CD14-positive monocyte (primary cell): Measurements from ENCODE around the gene RNASE3. TPM values are rescaled to one million over a fixed set of nuclear protein-coding genes. Genes with fewer than 3 reads are reported as not detected.
A peak's percentile ranks its signal among the peaks of the same experiment; 100 is the strongest.

Experiments used
- DNase-seq, 3 donors: peaks; one replicate each; pipeline ENCODE4 v3.0.0-alpha.2; 2011 to 2022
- H2AFZ ChIP-seq: 2 replicates; pipeline ENCODE4 v1.6.0; 2012; ENCODE audit warnings: mild to moderate bottlenecking, low read depth, low read length, inconsistent platforms; ENCODE audit not compliant: insufficient read depth, poor library complexity, severe bottlenecking
- H3K27ac ChIP-seq, 2 donors: 1 replicate in 1 of 2; 2 replicates in 1 of 2; pipeline ENCODE4 v1.5.1; 2012 to 2013; ENCODE audit warnings: low read length in 2 of 2, control low read depth in 1 of 2, inconsistent platforms in 1 of 2, low read depth in 1 of 2, mild to moderate bottlenecking in 1 of 2
- H3K27me3 ChIP-seq, 2 donors: one replicate each; pipeline versions ENCODE4 v1.6.0 to v1.6.1; 2011 to 2013; ENCODE audit warnings: low read length in 2 of 2; ENCODE audit not compliant: control insufficient read depth in 2 of 2, insufficient read depth in 2 of 2
- H3K36me3 ChIP-seq, 2 donors: replicated peaks in 1 of 2; 1 replicate in 1 of 2; 2 replicates in 1 of 2; pipeline versions ENCODE4 v1.5.1 to v1.6.1; 2012 to 2013; ENCODE audit warnings: low read length in 2 of 2, control low read depth in 1 of 2, inconsistent platforms in 1 of 2, mild to moderate bottlenecking in 1 of 2; ENCODE audit not compliant: insufficient read depth in 2 of 2, control insufficient read depth in 1 of 2
- H3K4me1 ChIP-seq, 2 donors: 1 replicate in 1 of 2; 2 replicates in 1 of 2; pipeline versions ENCODE4 v1.5.1 to v1.6.1; 2012 to 2013; ENCODE audit warnings: low read length in 2 of 2, control low read depth in 1 of 2, inconsistent platforms in 1 of 2, mild to moderate bottlenecking in 1 of 2, moderate library complexity in 1 of 2; ENCODE audit not compliant: insufficient read depth in 2 of 2, control insufficient read depth in 1 of 2
- H3K4me2 ChIP-seq: replicated peaks from 2 replicates; pipeline ENCODE3; 2012; ENCODE audit warnings: low read length, moderate library complexity, mild to moderate bottlenecking; ENCODE audit not compliant: poor library complexity, severe bottlenecking; ENCODE audit errors: extremely low read depth
- H3K4me3 ChIP-seq, 3 experiments: fragments of 200-600 bp in 1 of 3; sonication (generic) in 1 of 3; replicated peaks in 1 of 3; 1 replicate in 2 of 3; 2 replicates in 1 of 3; pipeline ENCODE4 v1.5.1; 2011 to 2013; ENCODE audit warnings: low read length in 3 of 3, mild to moderate bottlenecking in 3 of 3, control low read depth in 2 of 3, low read depth in 2 of 3, inconsistent platforms in 1 of 3, moderate library complexity in 1 of 3
- H3K79me2 ChIP-seq: 2 replicates; pipeline ENCODE4 v1.6.0; 2012; ENCODE audit warnings: mild to moderate bottlenecking, control low read depth, inconsistent platforms, low read length, moderate library complexity; ENCODE audit not compliant: insufficient read depth
- H3K9ac ChIP-seq: 2 replicates; pipeline ENCODE4 v1.6.0; 2017; ENCODE audit warnings: low read length, mild to moderate bottlenecking; ENCODE audit not compliant: insufficient read depth, poor library complexity, severe bottlenecking
- H3K9me3 ChIP-seq, 2 donors: replicated peaks in 1 of 2; 1 replicate in 1 of 2; 2 replicates in 1 of 2; pipeline versions ENCODE4 v1.5.1 to v1.6.1; 2012 to 2013; ENCODE audit warnings: low read length in 2 of 2, control low read depth in 1 of 2; ENCODE audit not compliant: control insufficient read depth in 1 of 2, insufficient read depth in 1 of 2
- H4K20me1 ChIP-seq: 2 replicates; pipeline ENCODE4 v1.6.0; 2012; ENCODE audit warnings: mild to moderate bottlenecking, low read length, control low read depth, moderate library complexity; ENCODE audit not compliant: insufficient read depth
- H3K27ac Mint-ChIP-seq, 7 donors: one replicate each; pipeline ENCODE4 v1.8.0; 2020; ENCODE audit warnings: mild to moderate bottlenecking in 7 of 7, mixed read lengths in 7 of 7, moderate library complexity in 6 of 7, inconsistent platforms in 2 of 7
- H3K27me3 Mint-ChIP-seq, 3 donors: one replicate each; pipeline ENCODE4 v1.8.0; 2021 to 2022; ENCODE audit warnings: low read depth in 3 of 3, mild to moderate bottlenecking in 3 of 3, mixed read lengths in 3 of 3, moderate library complexity in 3 of 3, inconsistent platforms in 1 of 3
- H3K36me3 Mint-ChIP-seq, 2 donors: one replicate each; pipeline ENCODE4 v1.8.0; 2020; ENCODE audit warnings: mixed read lengths in 2 of 2, inconsistent platforms in 1 of 2, mild to moderate bottlenecking in 1 of 2
- H3K4me1 Mint-ChIP-seq: one replicate; pipeline ENCODE4 v1.8.0; 2020; ENCODE audit warnings: mild to moderate bottlenecking, mixed read lengths
- H3K4me3 Mint-ChIP-seq, 2 donors: one replicate each; pipeline ENCODE4 v1.8.0; 2020; ENCODE audit warnings: mild to moderate bottlenecking in 2 of 2, mixed read lengths in 2 of 2, moderate library complexity in 1 of 2
- H3K9me3 Mint-ChIP-seq, 7 donors: one replicate each; pipeline ENCODE4 v1.8.0; 2020 to 2022; ENCODE audit warnings: mixed read lengths in 7 of 7, mild to moderate bottlenecking in 6 of 7, moderate library complexity in 6 of 7, inconsistent platforms in 2 of 7
- CTCF ChIP-seq: fragments of 200-600 bp; IDR thresholded peaks from one replicate; pipeline ENCODE4 v1.8.0; 2022; ENCODE audit warnings: antibody characterized with exemption, mild to moderate bottlenecking
- WGBS: methylation state at CpG from one replicate; pipeline ENCODE4 v1.1.5; 2013; ENCODE audit warnings: missing lambda C conversion rate; ENCODE audit not compliant: insufficient coverage; 5-methylcytosine and 5-hydroxymethylcytosine counted together
- intact Hi-C, 2 donors: fragments of 100-400 bp; cut with micrococcal nuclease; formaldehyde crosslinking; loops; one replicate each; pipeline versions ENCODE4 v1.15.0 to v1.15.1; 2023
- polyA plus RNA-seq, 3 donors: library from polyadenylated mRNA; depleted of rRNA in 1 of 3; unstranded in 2 of 3; stranded (reverse) in 1 of 3; fragments of 300-500 nt in 2 of 3; fragments of >200 nt in 1 of 3; fragmentation: Illumina TruSeq in 2 of 3; gene quantifications; 1 replicate in 2 of 3; 2 replicates in 1 of 3; pipeline ENCODE4 v1.2.3, GENCODE V29; 2012 to 2021

RNASE3 gene
- polyA plus RNA-seq, 3 donors = 5.1 to 13.8 (median 8.4) TPM

GRCh38 chr14:20866963-20867362 lies 24.2 kb upstream of the RNASE3 start:
- Histone ChIP-seq H4K20me1 (no peaks in the 10 kb centered on the region), H3K36me3 (no peaks in the 10 kb centered on the region), H3K79me2 (no peaks in the 10 kb centered on the region), H3K4me3 (no peak overlapping the region), H3K9ac (no peak overlapping the region), H3K4me2 (no peak overlapping the region), H3K27ac (no peak overlapping the region), H2AFZ (no peak overlapping the region), H3K27me3 (no peaks in the 10 kb centered on the region), H3K4me1 (peaks cover 10 to 15% of the 10 kb centered on the region in 2 donors), H3K9me3 (no peaks in the 10 kb centered on the region)
- Mint-ChIP-seq H3K4me3 (no peak overlapping the region), H3K27ac (no peak overlapping the region), H3K4me1 (peaks cover 20% of the 10 kb centered on the region), H3K36me3 (no peaks in the 10 kb centered on the region), H3K27me3 (peaks cover 0 to 1% (median 0%) of the 10 kb centered on the region in 3 donors), H3K9me3 (peaks cover 0 to 4% (median 2%) of the 10 kb centered on the region in 7 donors)
- no CpG with 5 or more reads among the region's 2 CpGs for WGBS
- DNase-seq = no peak
- TF ChIP-seq CTCF = peak; percentile 33
- intact Hi-C loops = no loop called here

GRCh38 chr14:20873370-20874177 lies 17.6 kb upstream of the RNASE3 start:
- no peaks in the 10 kb centered on the region for H3K36me3 ChIP-seq
- TF ChIP-seq CTCF = peak; percentile 90
- H3K27me3 ChIP-seq = no peaks in the 10 kb centered on the region
- no peaks in the 10 kb centered on the region for H4K20me1 ChIP-seq
- Mint-ChIP-seq H3K27ac (peak overlapping the region in 6 of 7 donors; percentile 30 to 79 (median 62)), H3K4me1 (peaks cover 49% of the 10 kb centered on the region), H3K27me3 (no peaks in the 10 kb centered on the region), H3K36me3 (no peaks in the 10 kb centered on the region), H3K9me3 (peaks cover 0 to 2% (median 0%) of the 10 kb centered on the region in 7 donors), H3K4me3 (peak overlapping the region; percentile 61 to 80)
- peak overlapping the region; percentile 72 for H3K4me2 ChIP-seq
- no peaks in the 10 kb centered on the region for H3K79me2 ChIP-seq
- no peaks in the 10 kb centered on the region for H3K9me3 ChIP-seq
- intact Hi-C loops = no loop called here
- peaks cover 39 to 47% of the 10 kb centered on the region in 2 donors for H3K4me1 ChIP-seq
- DNase-seq = peak; percentile 73 to 85 (median 82)
- peak overlapping the region; percentile 68 for H2AFZ ChIP-seq
- 1% methylated on average over 18 of the region's 26 CpGs for WGBS
- peak overlapping the region; percentile 3 to 52 for H3K27ac ChIP-seq
- peak overlapping the region; percentile 4 for H3K9ac ChIP-seq
- peak overlapping the region in 2 of 3 experiments; percentile 22 to 65 for H3K4me3 ChIP-seq
